ENCODE measurements around the gene OR13A1.
A peak's percentile ranks its signal among the peaks of the same experiment; 100 is the strongest.
"Not testable (repeated sequence)": the region's sequence is repeated elsewhere in the genome, so short reads cannot be mapped to it uniquely, and the experiment has no call there.

OR13A1 gene, protein sequence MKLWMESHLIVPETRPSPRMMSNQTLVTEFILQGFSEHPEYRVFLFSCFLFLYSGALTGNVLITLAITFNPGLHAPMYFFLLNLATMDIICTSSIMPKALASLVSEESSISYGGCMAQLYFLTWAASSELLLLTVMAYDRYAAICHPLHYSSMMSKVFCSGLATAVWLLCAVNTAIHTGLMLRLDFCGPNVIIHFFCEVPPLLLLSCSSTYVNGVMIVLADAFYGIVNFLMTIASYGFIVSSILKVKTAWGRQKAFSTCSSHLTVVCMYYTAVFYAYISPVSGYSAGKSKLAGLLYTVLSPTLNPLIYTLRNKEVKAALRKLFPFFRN

GRCh38 chr10:45315508-45315907 is at the start of gene OR13A1:
TSS of gene OR13A1 (minus strand) at chr10:45315608. CDS start at chr10:45304422, 11,186 bp downstream.
- DNase-seq, result no peak

- DNase-seq, result not testable (repeated sequence)
Measured at GRCh38 chr10:45361983-45362799, 46.8 kb upstream of the OR13A1 start.

- DNase-seq, result not testable (repeated sequence)
Measured at GRCh38 chr10:45358961-45359360, 43.6 kb upstream of the OR13A1 start.

DNA sequence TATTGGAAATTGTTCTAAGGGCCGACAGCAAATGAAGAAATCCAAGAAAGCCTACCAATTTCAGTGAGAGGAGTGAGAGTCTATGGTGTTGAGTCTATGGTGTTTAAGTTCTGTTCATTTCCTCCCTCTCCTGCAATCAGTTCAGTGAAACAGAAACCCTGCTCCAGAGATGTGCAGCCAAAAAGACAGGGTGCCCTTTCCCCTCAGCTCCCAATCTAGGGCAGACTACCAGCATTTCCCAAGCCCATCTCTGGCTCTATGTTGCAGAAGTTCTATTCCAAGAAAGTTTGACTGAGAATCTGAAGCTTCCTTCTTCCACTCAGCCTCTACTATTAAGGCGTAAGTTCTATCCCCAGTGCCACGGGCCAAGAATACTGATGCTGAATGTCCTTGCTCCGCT is 40.1 kb upstream of the OR13A1 start:
- no peak for DNase-seq

DNA sequence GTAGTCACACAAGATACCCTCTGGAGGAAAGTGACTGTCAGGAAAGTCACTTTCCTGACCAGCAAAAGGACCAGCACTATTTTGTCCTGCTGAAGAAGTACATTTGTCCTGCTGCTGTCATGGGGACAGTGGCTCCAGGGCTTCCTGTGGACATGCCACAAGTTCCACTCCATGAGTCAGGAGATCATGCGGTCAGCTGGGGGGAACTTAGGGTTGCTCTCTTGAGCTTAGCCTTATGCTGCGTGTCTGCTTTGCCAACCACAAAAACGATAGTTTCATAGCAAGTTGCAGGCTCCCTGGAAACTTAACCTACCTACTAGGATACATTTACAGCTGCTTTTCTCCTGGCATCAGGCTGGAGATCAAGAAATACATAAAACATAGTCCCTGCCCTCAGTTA is 38.9 kb upstream of the OR13A1 start:
- no peak for DNase-seq

DNA sequence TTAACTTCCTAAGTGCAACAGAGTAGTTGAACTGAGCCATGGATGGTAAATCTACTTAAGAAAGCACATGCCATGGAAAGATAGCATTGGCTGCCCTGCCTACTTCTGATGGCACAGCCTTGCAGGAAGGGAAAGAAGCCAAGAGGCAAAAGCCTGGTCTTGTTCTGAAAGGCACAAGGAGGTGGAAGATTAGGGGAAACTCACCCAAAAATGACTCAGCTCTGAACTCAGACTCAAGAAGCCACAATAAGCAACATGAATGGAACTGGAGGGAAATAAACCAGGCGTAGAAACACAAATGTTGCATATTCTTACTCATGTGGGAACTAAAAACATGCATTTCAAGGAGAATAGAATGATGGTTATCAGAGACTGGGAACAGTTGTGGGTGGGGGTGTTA is 37.8 kb upstream of the OR13A1 start:
- peak; percentile 35 for DNase-seq

DNA sequence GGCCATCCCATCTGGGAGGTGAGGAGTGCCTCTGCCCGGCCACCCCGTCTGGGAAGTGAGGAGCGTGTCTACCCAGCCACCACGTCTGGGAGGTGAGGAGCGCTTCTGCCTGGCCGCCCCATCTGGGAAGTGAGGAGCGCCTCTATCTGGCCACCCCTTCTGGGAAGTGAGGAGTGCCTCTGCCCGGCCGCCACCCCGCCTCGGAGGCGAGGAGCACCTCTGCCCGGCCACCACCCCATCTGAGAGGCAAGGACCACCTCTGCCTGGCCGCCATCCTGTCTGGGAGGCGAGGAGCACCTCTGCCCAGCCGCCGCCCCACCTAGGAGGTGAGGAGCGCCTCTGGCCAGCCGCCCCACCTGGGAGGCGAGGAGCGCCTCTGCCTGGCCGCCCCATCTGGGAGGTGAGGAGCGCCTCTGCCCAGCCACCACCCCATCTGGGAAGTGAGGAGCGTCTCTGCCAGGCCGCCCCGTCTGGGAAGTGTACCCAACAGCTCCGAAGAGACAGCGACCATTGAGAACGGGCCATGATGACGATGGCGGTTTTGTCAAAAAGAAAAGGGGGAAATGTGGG is 32.9 kb upstream of the OR13A1 start:
- not testable (repeated sequence) for DNase-seq

DNA sequence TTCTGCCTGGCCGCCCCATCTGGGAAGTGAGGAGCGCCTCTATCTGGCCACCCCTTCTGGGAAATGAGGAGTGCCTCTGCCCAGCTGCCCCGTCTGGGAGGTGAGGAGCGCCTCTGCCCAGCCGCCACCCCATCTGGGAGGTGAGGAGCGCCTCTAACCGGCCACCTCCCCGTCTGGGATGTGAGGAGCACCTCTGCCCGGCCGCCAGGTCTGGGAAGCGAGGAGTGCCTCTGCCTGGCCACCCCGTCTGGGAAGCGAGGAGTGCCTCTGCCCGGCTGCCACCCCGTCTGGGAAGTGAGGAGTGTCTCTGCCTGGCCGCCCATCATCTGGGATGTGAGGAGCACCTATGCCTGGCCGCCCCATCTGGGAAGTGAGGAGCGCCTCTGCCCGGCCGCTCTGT is 32.1 kb upstream of the OR13A1 start:
- DNase-seq, result not testable (repeated sequence)

- not testable (repeated sequence) for DNase-seq
Measured at GRCh38 chr10:45346652-45347335, 31.4 kb upstream of the OR13A1 start.

DNA sequence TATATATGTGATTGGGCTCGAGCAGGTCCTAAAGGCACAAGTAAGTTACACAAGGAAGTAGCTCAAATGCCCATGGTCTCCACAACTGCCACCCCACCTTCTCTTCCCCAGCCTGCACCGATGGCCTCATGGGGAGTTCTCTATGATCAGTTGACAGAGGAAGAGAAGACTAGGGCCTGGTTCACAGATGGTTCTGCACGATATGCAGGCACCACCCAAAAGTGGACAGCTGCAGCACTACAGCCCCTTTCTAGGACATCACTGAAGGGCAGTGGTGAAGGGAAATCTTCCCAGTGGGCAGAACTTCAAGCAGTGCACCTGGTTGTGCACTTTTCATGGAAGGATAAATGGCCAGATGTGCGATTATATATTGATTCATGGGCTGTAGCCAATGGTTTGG is 25.0 kb upstream of the OR13A1 start:
- not testable (repeated sequence) for DNase-seq

GRCh38 chr10:45339894-45340293 is 24.5 kb upstream of the OR13A1 start:
- no peak for DNase-seq

GRCh38 chr10:45331824-45332223 is 16.4 kb upstream of the OR13A1 start:
- DNase-seq, result not testable (repeated sequence)

GRCh38 chr10:45326864-45327263 is 11.5 kb upstream of the OR13A1 start:
- not testable (repeated sequence) for DNase-seq

DNA sequence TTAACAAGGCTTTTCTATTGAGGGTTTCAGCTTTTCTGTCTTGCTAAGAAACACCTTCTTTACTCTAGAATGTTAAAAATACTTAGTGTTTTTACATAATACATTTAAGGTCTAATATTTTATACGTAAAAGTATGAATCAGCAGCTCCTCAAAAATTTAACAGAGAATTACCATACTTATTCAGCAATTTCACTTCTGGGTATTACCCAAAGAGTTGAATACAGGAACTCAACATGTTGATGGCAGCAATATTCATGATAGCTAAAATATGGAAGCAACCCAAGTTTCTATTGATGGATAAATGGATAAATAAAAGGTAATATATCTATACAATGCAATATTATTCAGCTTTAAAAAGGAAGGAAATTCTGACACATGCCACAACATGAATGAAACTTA is 9.7 kb upstream of the OR13A1 start:
- DNase-seq, result no peak

GRCh38 chr10:45319702-45320101 is 4.3 kb upstream of the OR13A1 start:
- DNase-seq, result no peak

DNA sequence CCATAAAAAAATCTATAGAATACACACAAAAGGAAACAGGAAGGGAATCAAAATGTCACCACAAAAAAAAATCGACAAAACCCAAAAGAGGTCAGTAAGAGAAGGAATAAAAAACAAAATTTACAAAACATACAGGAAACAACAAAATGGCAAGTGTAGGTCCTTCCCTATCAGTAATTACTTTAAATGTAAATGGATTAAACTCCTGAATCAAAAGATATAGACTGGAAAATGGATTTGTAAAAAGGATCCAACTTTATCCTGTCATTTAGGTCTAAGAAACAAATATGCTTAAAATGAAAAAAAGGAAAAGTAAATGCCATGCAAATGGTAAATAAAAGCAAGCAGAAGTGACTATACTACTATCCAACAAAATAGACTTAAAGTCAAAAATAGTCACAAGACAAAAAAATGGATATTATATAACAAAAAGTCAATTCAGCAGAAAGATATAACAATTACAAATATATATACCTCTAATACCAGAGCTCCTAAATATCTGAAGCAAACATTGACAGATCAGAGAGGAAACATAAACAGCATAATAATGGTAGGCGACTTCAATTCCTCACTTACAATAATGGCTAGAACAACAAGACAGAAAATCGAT is 2.0 kb downstream of the OR13A1 start:
- no peak for DNase-seq

- peak; percentile 3 for DNase-seq
Measured at GRCh38 chr10:45308707-45309106, 6.7 kb downstream of the OR13A1 start.

DNA sequence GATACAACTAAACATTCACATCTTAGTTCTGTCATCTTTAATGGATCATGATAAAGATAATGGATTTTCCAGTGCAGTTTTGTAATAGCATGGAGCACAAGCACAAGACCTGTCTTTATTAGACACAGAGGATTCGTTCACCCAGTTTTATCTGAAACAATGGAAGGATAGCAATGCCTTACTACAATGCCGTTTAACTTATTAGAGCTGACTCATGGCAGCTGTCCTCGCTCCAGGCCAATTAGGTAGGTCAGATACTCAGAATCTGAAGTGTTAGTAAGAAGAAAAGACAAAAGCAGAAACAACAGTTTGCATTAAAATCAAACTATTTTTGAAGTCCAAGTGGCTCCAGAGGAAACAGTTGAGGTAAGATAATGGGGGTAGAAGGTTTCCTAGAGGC is 12.8 kb downstream of the OR13A1 start:
- no peak for DNase-seq

DNA sequence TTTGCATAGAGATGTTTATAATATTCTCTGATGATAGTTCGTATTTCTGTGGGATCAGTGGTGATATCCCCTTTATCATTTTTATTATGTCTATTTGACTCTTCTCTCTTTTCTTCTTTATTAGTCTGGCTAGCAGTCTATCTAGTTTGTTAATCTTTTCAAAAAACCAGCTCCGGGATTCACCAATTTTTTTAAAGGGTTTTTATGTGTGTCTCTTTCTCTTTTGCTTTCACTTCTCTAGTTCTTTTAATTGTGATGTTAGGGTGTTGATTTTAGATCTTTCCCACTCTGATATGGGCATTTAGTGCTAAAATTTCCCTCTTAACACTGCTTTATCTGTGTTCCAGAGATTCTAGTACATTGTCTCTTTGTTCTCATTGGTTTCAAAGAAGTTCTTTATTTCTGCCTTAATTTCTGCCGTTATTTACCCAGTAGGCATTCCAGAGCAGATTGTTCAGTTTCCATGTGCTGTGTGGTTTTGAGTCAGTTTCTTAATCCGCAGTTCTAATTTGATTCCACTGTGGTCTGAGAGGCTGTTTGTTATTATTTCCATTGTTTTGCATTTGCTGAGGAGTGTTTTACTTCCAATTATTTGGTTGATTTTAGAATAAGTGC is 17.0 kb downstream of the OR13A1 start:
- not testable (repeated sequence) for DNase-seq

- no peak for DNase-seq
Measured at GRCh38 chr10:45294681-45295080, 20.7 kb downstream of the OR13A1 start.

DNA sequence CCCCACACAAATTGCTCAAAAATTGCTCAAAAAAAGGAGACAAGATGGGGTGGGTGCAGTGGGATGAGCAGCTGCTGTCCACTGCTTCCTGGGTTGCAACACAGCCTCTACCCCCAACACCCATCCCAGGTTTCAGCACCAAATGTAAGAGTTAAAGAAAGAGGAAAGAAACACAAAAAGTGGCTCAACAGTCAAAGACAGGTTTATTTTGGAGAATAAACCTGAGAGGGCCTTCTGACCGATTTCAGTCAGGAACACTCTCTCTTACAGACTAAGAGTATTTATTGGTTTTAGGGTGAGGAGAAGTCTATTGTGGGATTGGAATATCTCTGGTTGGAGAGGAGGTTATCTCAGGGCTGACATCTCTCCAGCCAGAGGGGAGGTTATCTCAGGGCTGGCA is 28.4 kb downstream of the OR13A1 start:
- DNase-seq, result no peak

- DNase-seq, result no peak
Measured at GRCh38 chr10:45282061-45282460, 33.3 kb downstream of the OR13A1 start.
